GM12878 (cell line): ENCODE data around the gene ADGRL3. TPM values are rescaled to one million over a fixed set of nuclear protein-coding genes. Genes with fewer than 3 reads are reported as not detected.
A peak's percentile ranks its signal among the peaks of the same experiment; 100 is the strongest.

Source experiments
- ATAC-seq: fragments of 200-7000 bp; cut with Tn5 transposase; 3 replicates; pipeline ENCODE4 v1.9.1; 2020; ENCODE audit warnings: mild to moderate bottlenecking, moderate library complexity
- BruUV-seq: library from RNA; stranded (reverse); fragments of 400-500 nt; replicated peaks from 2 replicates; lab custom pipeline; 2021; lab: Mats Ljungman, UMichigan
- CTCF ChIA-PET: fragments of 300-600 bp; sonication (Branson Sonifier 250); formaldehyde crosslinking; extraction: SDS; loops from one replicate; lab custom pipeline; 2021; ENCODE audit warnings: inconsistent platforms; lab: Yijun Ruan, JAX
- POLR2A ChIA-PET: fragments of 350-600 bp; formaldehyde crosslinking; extraction: SDS; loops from one replicate; lab custom pipeline; 2021; ENCODE audit warnings: inconsistent platforms; lab: Charles Lee
- RAD21 ChIA-PET: fragments of 300-600 bp; sonication (Branson Sonifier 250); formaldehyde crosslinking; loops from one replicate; lab custom pipeline; 2023; ENCODE audit warnings: antibody characterized with exemption; ENCODE audit not compliant: unreplicated experiment; lab: Charles Lee
- SMC1A ChIA-PET: fragments of 300-600 bp; sonication (Branson Sonifier 250); formaldehyde crosslinking; loops from one replicate; lab custom pipeline; 2023; ENCODE audit not compliant: unreplicated experiment, uncharacterized antibody; lab: Charles Lee
- DNase-seq: peaks from one replicate; pipeline ENCODE4 v3.0.0-alpha.2; 2011; ENCODE audit warnings: low read depth, low spot score
- FAIRE-seq: peaks from 3 replicates; lab custom pipeline; 2011; peaks lifted over from hg19 to GRCh38; lab: Jason Lieb, UNC
- H2AFZ ChIP-seq: 2 replicates; pipeline ENCODE4 v1.6.0; 2011; ENCODE audit warnings: low read depth, low read length, control low read depth; ENCODE audit not compliant: control insufficient read depth
- H3K27ac ChIP-seq: 2 replicates; pipeline ENCODE4 v1.5.1; 2011; ENCODE audit warnings: control low read depth; ENCODE audit not compliant: control insufficient read depth, insufficient read depth
- H3K27me3 ChIP-seq, 2 experiments: replicated peaks in 1 of 2; 2 replicates each; pipeline versions ENCODE4 v1.6.0 to v1.6.1; 2011; ENCODE audit warnings: low read length in 1 of 2; ENCODE audit not compliant: control insufficient read depth in 2 of 2, insufficient read depth in 2 of 2
- H3K36me3 ChIP-seq, 2 experiments: 2 replicates each; pipeline ENCODE4 v1.5.1; 2011; ENCODE audit warnings: low read length in 1 of 2; ENCODE audit not compliant: control insufficient read depth in 2 of 2, insufficient read depth in 2 of 2
- H3K4me1 ChIP-seq: 2 replicates; pipeline ENCODE4 v1.6.1; 2011; ENCODE audit warnings: mild to moderate bottlenecking, low read length, moderate library complexity, mixed read lengths; ENCODE audit not compliant: control insufficient read depth, insufficient read depth
- H3K4me2 ChIP-seq: 2 replicates; pipeline ENCODE4 v1.6.0; 2011; ENCODE audit warnings: control low read depth; ENCODE audit not compliant: control insufficient read depth, insufficient read depth
- H3K4me3 ChIP-seq: fragments of 200-600 bp; sonication (generic); 2 replicates; pipeline ENCODE4 v1.5.1; 2016
- H3K79me2 ChIP-seq: 2 replicates; pipeline ENCODE4 v1.6.0; 2011; ENCODE audit warnings: low read length; ENCODE audit not compliant: control insufficient read depth, insufficient read depth
- H3K9ac ChIP-seq: 2 replicates; pipeline ENCODE4 v1.8.0; 2011; ENCODE audit warnings: low read length, control low read depth, mixed read lengths; ENCODE audit not compliant: control insufficient read depth, insufficient read depth
- H3K9me3 ChIP-seq: replicated peaks from 3 replicates; pipeline ENCODE4 v1.5.1; 2011; ENCODE audit warnings: mild to moderate bottlenecking, low read length; ENCODE audit not compliant: control insufficient read depth, insufficient read depth
- H4K20me1 ChIP-seq: 2 replicates; pipeline ENCODE4 v1.6.0; 2011; ENCODE audit not compliant: control insufficient read depth, insufficient read depth
- BCLAF1 ChIP-seq: fragments of 450-650 bp; IDR thresholded peaks from 2 replicates; pipeline ENCODE4 v1.6.1; 2017; ENCODE audit warnings: antibody characterized with exemption, mild to moderate bottlenecking, moderate library complexity
- BHLHE40 ChIP-seq, 2 experiments: fragments of 450-650 bp in 1 of 2; IDR thresholded peaks; 2 replicates each; pipeline ENCODE4 v1.6.1; 2011 to 2017; ENCODE audit warnings: low read depth in 2 of 2, borderline replicate concordance in 1 of 2, improper control_type of control experiment in 1 of 2, low read length in 1 of 2, mild to moderate bottlenecking in 1 of 2
- MLLT1 ChIP-seq: fragments of 450-650 bp; IDR thresholded peaks from 2 replicates; pipeline ENCODE4 v1.6.1; 2016; ENCODE audit warnings: mild to moderate bottlenecking
- NBN ChIP-seq: fragments of 450-650 bp; IDR thresholded peaks from 2 replicates; pipeline ENCODE4 v1.6.1; 2016
- POLR2A ChIP-seq: IDR thresholded peaks from 2 replicates; pipeline ENCODE4 v1.6.1; 2011; ENCODE audit warnings: low read depth, mild to moderate bottlenecking, low read length
- REST ChIP-seq: IDR thresholded peaks from 2 replicates; pipeline ENCODE4 v1.6.1; 2012; ENCODE audit warnings: mild to moderate bottlenecking, low read depth, low read length
- ZBED1 ChIP-seq: IDR thresholded peaks from 2 replicates; pipeline ENCODE4 v1.6.1; 2016; ENCODE audit warnings: borderline replicate concordance
- WGBS: methylation state at CpG from one replicate; pipeline ENCODE4 v1.1.6; 2016; ENCODE audit warnings: low lambda C conversion rate; ENCODE audit not compliant: insufficient replicate concordance, insufficient coverage; ENCODE audit errors: missing lambda C conversion rate; 5-methylcytosine and 5-hydroxymethylcytosine counted together
- in situ Hi-C: fragments of 300-500 bp; cut with MboI; formaldehyde crosslinking; loops from 9 replicates; pipeline ENCODE4 v1.14.3; 2018; ENCODE audit warnings: mixed read lengths
- intact Hi-C: fragments of 100-400 bp; cut with micrococcal nuclease; formaldehyde crosslinking; loops from one replicate; pipeline ENCODE4 v1.14.2; 2022; ENCODE audit not compliant: unreplicated experiment
- polyA plus RNA-seq, 11 experiments: library from polyadenylated mRNA; depleted of rRNA in 4 of 11; unstranded in 6 of 11; stranded (reverse) in 5 of 11; fragments of >200 nt; fragmentation: Nextera tagmentation in 4 of 11; fragmentation: Illumina TruSeq in 1 of 11; extraction: Ambion mirVana in 4 of 11; extraction: Trizol in 1 of 11; gene quantifications; 1 replicate in 1 of 11; 2 replicates in 10 of 11; pipeline versions ENCODE4 v1.2.1 to v1.2.3, GENCODE V29; 2011 to 2016; ENCODE audit warnings: inconsistent platforms in 2 of 11, missing spikeins in 2 of 11, low read depth in 1 of 11
- total RNA-seq, 4 experiments: library from RNA; depleted of rRNA in 3 of 4; stranded (reverse); fragments of >200 nt in 3 of 4; fragmentation: Illumina TruSeq in 1 of 4; extraction: Trizol in 1 of 4; gene quantifications; 2 replicates each; pipeline versions ENCODE4 v1.2.1 to v1.2.3, GENCODE V29; 2013 to 2021
- TF ChIP-seq, protein P1 (sequence below): IDR thresholded peaks from 2 replicates; pipeline ENCODE4 v1.6.1; 2012; ENCODE audit warnings: improper control_type of control experiment, low read depth, low read length; ENCODE audit not compliant: insufficient replicate concordance
- TF ChIP-seq, protein P2 (sequence below): IDR thresholded peaks from 2 replicates; pipeline ENCODE4 v1.6.1; 2011; ENCODE audit warnings: mild to moderate bottlenecking, low read depth, low read length, moderate library complexity; ENCODE audit not compliant: insufficient replicate concordance

Gene ADGRL3
- total and polyA plus RNA-seq, 10 of the 15 experiments (the other 5 are each of a cell fraction or from before 2014, with no cell fraction given) = 1.1 TPM; not detected in 9

DNA sequence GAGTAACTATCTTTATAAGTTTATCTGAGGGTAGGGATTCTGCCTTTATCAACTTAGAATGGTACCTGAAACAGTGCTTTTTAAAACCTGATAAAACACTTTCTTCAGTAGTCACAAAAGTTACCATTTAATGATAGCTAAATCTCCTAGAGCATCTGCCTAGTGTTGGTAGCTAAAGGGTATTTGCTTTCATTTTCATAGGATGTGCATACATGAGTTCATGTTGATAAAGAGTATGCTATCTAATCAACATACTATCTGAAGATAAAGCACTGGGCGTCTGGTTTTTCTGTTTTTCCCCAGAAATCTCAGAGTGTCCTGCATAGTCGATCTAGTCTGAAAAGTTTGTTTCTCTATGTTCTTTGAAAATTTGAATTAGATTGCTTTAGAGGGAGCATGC, 75.1 kb downstream of the ADGRL3 start:
- RAD21 ChIA-PET = no interaction called here
- CTCF ChIA-PET = interaction anchor here (1.3 kb wide), 1 partner anchor 26 kb away, joined by 4 read pairs; no protein-coding TSS in a partner anchor
- Histone ChIP-seq H3K36me3 (no peaks in the 10 kb centered on the region), H3K27ac (no peak overlapping the region), H4K20me1 (no peaks in the 10 kb centered on the region), H2AFZ (no peak overlapping the region), H3K4me3 (no peak overlapping the region), H3K9ac (no peak overlapping the region), H3K4me1 (no peaks in the 10 kb centered on the region), H3K4me2 (no peak overlapping the region), H3K79me2 (no peaks in the 10 kb centered on the region), H3K9me3 (no peaks in the 10 kb centered on the region), H3K27me3 (no peaks in the 10 kb centered on the region)
- BruUV-seq = no TSS peak
- SMC1A ChIA-PET = no interaction called here
- in situ Hi-C loops (no loop called here), intact Hi-C loops (no loop called here)
- POLR2A ChIA-PET = no interaction called here
- FAIRE-seq = no peak
- DNase-seq = no peak
- 24% methylated on average over 2 of the region's 2 CpGs for WGBS
- peak; percentile 41; the same call in 1 of the 3 replicates for ATAC-seq
- TF ChIP-seq BCLAF1 (no peak), MLLT1 (no peak), ZBED1 (no peak), BHLHE40 (IDR thresholded peaks at IDR 0.05; ENCODE audit: borderline replicate concordance in 1 of 2, low read depth in 2 of 2, low read length in 1 of 2) (no peak), POLR2A (no peak), REST (no peak), NBN (no peak)
- TF ChIP-seq, protein P1, sequence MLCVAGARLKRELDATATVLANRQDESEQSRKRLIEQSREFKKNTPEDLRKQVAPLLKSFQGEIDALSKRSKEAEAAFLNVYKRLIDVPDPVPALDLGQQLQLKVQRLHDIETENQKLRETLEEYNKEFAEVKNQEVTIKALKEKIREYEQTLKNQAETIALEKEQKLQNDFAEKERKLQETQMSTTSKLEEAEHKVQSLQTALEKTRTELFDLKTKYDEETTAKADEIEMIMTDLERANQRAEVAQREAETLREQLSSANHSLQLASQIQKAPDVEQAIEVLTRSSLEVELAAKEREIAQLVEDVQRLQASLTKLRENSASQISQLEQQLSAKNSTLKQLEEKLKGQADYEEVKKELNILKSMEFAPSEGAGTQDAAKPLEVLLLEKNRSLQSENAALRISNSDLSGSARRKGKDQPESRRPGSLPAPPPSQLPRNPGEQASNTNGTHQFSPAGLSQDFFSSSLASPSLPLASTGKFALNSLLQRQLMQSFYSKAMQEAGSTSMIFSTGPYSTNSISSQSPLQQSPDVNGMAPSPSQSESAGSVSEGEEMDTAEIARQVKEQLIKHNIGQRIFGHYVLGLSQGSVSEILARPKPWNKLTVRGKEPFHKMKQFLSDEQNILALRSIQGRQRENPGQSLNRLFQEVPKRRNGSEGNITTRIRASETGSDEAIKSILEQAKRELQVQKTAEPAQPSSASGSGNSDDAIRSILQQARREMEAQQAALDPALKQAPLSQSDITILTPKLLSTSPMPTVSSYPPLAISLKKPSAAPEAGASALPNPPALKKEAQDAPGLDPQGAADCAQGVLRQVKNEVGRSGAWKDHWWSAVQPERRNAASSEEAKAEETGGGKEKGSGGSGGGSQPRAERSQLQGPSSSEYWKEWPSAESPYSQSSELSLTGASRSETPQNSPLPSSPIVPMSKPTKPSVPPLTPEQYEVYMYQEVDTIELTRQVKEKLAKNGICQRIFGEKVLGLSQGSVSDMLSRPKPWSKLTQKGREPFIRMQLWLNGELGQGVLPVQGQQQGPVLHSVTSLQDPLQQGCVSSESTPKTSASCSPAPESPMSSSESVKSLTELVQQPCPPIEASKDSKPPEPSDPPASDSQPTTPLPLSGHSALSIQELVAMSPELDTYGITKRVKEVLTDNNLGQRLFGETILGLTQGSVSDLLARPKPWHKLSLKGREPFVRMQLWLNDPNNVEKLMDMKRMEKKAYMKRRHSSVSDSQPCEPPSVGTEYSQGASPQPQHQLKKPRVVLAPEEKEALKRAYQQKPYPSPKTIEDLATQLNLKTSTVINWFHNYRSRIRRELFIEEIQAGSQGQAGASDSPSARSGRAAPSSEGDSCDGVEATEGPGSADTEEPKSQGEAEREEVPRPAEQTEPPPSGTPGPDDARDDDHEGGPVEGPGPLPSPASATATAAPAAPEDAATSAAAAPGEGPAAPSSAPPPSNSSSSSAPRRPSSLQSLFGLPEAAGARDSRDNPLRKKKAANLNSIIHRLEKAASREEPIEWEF = no peak
- TF ChIP-seq, protein P2, sequence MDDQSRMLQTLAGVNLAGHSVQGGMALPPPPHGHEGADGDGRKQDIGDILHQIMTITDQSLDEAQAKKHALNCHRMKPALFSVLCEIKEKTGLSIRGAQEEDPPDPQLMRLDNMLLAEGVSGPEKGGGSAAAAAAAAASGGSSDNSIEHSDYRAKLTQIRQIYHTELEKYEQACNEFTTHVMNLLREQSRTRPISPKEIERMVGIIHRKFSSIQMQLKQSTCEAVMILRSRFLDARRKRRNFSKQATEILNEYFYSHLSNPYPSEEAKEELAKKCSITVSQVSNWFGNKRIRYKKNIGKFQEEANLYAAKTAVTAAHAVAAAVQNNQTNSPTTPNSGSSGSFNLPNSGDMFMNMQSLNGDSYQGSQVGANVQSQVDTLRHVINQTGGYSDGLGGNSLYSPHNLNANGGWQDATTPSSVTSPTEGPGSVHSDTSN = no peak
